NCI-H2081 (cell line): ENCODE results near the gene SLC6A6.
"Not testable (repeated sequence)": the region's sequence is repeated elsewhere in the genome, so short reads cannot be mapped to it uniquely, and the experiment has no call there.

Experiments used
- DNase-seq, 2 experiments: peaks; one replicate each; lab custom pipeline; 2025; lab: John Stamatoyannopoulos, UW

SLC6A6 gene

GRCh38 chr3:14397940-14398796, 4.2 kb upstream of the SLC6A6 start:
- no peak for DNase-seq

DNA sequence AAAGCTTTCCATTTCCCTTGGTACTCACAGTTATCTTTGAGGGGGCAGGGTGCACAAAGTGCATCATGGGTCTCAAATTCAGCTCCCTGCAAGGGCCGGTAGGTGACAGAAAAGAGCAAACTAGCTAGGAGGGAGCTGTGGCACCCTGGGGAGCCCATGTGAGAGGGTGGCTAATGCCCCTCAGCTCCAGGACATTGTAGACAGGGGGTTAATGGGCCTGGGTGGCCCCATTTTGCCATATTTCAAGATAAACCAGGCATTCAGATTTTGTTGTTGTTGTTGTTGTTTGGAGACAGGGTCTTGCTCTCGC, 3.7 kb upstream of the SLC6A6 start:
- no peak for DNase-seq

GRCh38 chr3:14401692-14402303, 608 bp upstream of the SLC6A6 start:
- DNase-seq, result no peak

GRCh38 chr3:14403619-14404155, 1.3 kb downstream of the SLC6A6 start:
- peak; percentile 17 to 33 for DNase-seq

DNA sequence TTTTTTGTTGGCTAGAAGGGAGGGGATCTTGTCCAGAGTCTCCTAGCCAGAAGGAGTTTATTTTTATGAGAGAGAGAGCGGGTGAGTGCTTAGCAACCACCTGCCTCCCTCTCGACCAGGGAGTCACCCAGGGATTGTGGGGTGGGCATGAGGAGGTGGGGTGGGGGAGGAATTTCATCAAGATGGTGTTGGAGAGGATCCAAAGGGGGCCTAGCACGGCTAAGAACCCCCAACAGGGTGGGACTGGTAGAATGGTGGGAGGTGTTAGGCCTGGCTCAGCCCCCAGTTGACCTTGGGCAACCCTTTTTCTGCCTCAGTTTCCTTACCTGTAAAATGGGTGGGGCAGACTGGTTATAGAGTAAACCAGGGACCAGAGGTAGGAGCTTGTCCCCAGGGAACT, 1.8 kb downstream of the SLC6A6 start:
- DNase-seq, result no peak

DNA sequence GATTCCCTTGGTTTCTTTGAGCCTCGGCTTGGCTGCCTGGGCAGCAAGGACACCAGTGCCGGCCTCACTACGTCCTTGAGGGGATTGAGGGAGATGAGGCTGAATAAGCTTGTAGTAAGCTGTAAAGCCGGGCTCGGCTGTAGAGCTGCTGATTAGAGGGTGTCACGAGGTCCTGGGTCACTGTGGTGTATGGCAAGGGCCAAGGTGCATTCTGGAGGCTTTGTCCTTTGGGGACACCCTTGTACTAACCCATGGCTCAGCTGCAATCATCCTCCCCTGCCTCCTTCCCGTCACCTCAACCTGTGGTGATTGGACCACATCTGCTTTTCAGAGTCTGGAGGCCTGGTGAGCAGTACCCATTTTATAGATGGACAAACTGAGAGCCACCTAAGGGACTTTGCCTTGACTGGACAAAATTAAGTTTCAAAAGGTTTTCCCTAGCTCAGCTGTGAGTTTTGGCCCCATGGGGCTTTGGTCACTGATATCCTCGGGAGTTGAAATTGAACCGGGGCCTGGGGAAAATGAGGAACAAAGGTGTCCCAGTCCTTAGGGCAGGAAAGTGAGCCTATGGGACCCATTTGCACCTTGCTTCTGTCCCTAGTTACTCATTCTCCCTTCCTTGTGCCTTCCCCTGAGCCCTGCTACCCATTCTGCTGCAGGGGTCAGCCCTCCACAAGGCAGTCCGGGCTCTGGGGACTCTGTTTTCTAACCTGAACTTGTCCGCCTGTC, 2.4 kb downstream of the SLC6A6 start:
- DNase-seq, result no peak

- DNase-seq, result no peak
These were observed 3.2 kb downstream of the SLC6A6 start for GRCh38 chr3:14405360-14406238.

DNA sequence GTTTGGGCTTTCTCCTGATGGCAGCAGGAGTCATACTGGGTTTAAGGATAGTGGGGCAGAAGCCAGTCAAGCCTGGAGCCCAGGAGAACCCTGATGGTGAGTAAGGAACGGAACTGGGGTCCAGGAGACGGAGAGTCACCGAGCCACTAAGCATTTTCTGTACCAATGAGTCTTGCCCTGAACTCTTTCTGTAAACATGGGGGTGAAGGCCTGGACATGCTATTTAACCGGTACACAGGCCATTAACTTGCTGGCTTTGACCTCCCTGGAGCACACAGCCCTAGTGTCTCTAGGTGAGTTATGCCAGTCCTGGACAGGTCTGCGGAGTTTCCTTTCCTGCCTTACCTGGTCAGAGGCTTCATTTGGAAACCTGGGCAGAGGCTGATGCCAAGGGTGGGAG, 3.9 kb downstream of the SLC6A6 start:
- no peak for DNase-seq

DNA sequence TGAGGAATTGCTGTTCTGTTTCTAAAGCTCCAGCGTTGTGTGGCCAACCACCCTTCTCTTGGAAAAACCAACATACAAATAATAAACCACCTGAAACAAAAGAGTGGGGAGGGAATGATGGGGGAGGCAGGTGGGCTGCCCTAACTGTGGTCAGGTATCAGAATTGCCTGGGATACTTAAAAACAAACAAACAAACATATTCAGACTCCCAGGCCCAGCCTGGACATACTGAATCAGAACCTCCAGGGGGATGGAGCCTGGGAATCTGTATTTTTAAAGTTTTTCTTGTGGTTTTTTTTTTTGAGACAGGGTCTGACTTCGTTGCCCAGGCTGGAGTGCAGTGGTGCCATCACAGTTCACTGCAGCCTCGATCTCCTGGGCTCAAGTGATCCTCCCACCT, 4.4 kb downstream of the SLC6A6 start:
- DNase-seq, result no peak

GRCh38 chr3:14407203-14407602, 4.8 kb downstream of the SLC6A6 start:
- no peak for DNase-seq

DNA sequence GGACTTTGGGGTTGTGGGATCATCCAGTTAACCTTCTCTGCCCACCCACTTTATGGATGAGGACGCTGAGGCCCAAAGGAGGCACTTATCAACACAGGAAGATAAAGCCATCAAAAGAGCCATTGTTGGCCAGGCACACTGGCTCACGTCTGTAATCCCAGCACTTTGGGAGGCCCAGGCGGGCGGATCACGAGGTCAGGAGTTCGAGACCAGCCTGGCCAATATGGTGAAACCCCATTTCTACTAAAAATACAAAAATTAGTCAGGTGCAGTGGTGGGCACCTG, 7.3 kb downstream of the SLC6A6 start:
- not testable (repeated sequence) for DNase-seq

DNA sequence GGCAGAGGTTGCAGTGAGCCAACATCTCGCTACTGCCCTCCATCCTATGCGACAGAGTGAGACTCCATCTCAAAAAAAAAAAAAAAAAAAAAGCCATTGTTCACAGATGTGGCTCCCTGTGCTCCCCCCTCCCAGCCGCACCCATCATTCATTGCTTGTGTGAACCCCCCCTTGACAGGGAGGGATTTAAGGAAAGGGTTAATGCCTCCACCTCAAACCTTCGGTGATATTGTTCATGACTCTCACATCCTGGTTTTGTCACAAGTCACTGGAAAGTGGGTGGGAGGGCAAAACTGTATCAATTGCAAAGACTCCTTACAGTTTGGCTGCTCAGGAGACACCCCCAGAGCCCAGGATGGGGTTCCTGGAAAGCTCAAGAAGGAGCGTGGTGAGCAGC, 7.7 kb downstream of the SLC6A6 start:
- no peak for DNase-seq

GRCh38 chr3:14410503-14411165, 8.2 kb downstream of the SLC6A6 start:
- no peak for DNase-seq

DNA sequence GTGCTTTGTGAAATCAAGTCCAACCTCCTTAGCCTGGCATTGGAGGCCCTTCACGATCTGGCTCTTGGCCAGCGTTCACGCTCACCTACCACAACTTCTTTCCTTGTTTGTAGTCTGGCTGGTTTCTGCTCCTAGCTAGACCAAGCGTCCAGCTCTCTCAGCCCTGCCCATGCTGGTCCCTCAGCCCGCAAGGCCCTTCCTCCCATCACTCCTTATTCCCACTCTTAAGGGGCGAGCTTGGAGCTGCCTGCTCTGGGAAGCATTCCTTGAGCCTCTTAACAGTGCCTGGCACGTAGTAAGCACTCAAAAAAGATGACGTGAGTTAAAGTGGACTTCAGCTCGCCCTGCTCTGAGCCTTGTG, 8.7 kb downstream of the SLC6A6 start:
- no peak for DNase-seq

DNA sequence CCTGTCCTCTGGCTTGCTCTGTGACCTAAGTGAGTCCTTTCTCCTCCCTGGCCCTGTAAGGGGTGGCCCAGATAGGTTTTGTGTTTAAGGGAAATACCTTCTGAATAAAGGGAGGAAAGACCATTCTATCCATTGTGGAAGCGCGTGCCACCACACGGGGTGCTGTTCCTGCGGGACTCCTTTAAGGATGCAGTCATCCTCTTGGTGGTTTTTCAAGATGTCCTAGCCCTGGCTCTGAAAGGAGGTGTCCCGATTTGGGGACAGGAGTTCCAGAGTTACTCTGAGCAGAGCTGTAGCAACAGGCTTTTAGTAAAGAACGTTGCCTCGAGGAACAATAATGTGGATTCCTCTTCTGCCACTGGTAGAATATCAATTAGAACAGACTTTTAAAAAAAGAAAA, 9.6 kb downstream of the SLC6A6 start:
- no peak for DNase-seq

- DNase-seq, result no peak
These were observed 10.5 kb downstream of the SLC6A6 start for GRCh38 chr3:14412831-14413380.

DNA sequence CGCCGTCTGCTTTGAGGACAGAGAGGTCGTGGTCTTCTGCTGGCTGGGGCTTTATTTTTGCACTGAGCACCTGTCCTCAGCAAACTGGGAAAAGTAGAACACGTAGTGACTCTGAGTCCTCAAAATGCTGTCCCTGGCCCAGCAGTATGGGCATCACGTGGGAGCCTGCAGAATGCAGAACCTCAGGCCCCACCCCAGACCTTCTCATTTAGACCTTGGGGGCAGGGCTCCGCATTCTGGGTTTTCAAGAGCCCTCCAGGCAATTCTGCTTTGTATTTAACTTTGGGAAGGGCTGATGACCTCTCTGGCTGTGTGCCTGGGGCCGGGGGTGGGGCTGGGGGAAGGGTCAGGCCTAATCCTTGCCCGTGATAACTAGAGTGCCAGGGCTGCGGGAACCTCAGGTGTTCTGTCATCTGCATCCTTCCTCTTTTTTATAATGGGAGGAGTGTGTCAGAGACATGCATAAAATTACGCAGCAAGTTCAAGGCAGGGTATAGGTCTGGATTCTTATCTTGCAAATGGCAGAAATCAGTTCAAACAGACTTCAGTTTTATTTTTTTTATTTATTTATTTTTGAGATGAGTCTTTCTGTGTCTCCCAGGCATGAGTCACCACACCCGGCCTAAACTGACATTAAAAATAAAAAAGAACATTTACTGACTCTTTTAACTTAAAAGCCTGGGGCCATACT, 11.1 kb downstream of the SLC6A6 start:
- DNase-seq, result no peak

DNA sequence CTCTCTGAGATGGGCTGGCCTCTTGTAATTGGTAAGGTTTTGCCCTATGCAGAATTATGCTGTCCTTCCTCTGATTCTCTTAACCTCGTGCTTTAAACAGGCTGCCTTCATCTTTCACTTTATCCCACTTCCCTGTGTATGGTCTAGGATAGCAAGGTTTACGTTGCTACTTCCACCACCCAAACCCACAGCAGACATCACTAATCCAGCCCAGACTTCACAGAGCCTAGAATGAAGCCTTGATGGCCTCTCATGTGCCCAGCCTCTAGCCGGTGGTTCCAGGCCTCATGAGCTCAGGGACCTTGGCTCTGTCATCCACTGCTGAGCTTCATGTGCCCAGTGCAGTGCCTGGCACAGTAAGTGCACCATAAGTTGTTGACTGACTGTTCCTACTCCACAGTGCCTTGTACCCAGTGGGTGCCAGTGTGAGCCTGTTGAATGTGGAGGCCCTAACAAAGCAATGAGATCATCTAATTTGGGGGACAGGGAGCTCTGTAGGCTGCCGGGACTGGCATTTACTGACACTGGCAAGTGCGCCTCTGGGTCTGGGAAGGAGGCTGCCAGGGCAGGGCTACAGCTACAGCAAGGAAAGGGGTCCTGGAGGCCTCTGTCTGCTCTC, 12.5 kb downstream of the SLC6A6 start:
- DNase-seq, result no peak

DNA sequence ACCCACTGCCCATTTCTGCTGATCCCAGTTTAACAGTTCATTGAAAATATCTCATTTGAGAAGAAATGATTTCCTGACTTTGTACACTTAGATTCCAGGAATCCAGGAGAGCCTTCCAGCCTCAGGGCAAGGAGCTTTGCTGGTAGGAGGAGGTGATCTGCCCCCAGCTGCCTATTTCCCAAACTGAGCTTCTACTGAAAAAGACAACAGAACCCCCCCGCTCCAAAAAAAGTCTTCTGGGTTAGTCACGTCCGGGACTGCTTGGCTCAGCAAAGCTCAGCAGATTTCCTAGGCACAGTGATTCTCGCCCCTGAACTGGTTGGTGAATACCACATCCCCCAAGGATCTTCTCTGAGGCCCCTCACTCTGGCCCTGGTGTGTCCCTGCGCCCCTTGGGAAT, 13.1 kb downstream of the SLC6A6 start:
- no peak for DNase-seq

- no peak for DNase-seq
These were observed 14.0 kb downstream of the SLC6A6 start for GRCh38 chr3:14416453-14416852.
